Measurements from ENCODE around the gene SIRPB1.

SIRPB1 gene

DNA sequence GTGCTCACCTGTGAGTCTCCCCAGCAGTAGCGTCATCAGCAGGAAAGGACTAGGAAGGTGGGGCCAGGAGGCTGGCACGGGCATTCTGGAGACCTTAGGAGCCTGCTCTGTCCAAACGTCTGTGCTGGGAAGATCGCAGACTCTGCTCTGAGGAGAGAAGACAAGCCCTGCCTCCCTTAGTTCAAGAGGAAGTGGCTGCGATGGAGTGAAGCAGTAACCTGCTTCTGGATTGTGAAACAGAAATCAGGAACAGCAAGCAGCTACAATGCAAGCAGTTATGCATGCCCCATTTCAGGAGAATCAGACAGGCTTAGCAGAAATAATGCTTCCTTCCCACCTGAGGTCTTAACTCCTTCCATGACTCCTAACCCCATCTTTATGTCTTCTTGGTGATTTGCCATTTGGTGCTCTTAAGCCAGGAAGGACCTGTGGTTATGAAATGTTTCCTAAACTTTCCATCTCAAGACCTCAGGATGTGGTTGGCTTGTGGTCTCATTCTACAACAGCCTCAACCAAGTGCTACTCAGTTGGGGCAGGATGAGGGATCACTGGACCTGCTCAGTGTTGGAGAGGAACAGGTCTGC is at the start of gene SIRPB1:
Gene SIRPB1, minus strand, starts transcription at position 149 of the 584 bp plus-strand sequence. Its CDS starts 65 bp downstream, at position 84.
- DNase-seq (ENCODE audit: low read depth), result no peak
- TF ChIP-seq, protein P1, sequence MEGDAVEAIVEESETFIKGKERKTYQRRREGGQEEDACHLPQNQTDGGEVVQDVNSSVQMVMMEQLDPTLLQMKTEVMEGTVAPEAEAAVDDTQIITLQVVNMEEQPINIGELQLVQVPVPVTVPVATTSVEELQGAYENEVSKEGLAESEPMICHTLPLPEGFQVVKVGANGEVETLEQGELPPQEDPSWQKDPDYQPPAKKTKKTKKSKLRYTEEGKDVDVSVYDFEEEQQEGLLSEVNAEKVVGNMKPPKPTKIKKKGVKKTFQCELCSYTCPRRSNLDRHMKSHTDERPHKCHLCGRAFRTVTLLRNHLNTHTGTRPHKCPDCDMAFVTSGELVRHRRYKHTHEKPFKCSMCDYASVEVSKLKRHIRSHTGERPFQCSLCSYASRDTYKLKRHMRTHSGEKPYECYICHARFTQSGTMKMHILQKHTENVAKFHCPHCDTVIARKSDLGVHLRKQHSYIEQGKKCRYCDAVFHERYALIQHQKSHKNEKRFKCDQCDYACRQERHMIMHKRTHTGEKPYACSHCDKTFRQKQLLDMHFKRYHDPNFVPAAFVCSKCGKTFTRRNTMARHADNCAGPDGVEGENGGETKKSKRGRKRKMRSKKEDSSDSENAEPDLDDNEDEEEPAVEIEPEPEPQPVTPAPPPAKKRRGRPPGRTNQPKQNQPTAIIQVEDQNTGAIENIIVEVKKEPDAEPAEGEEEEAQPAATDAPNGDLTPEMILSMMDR (conservative IDR thresholded peaks at IDR 0.05; ENCODE audit: low read length), result no peak
- H3K4me3 ChIP-seq (ENCODE audit: low read length), result no peak within 1 kb of the TSS

GRCh38 chr20:1669304-1669703 is 49.5 kb upstream of the SIRPB1 start:
- DNase-seq (ENCODE audit: low read depth), result peak; percentile 16
- no peak overlapping the region for H3K4me3 ChIP-seq (ENCODE audit: low read length)
- TF ChIP-seq, protein P1 (conservative IDR thresholded peaks at IDR 0.05; ENCODE audit: low read length), result no peak

DNA sequence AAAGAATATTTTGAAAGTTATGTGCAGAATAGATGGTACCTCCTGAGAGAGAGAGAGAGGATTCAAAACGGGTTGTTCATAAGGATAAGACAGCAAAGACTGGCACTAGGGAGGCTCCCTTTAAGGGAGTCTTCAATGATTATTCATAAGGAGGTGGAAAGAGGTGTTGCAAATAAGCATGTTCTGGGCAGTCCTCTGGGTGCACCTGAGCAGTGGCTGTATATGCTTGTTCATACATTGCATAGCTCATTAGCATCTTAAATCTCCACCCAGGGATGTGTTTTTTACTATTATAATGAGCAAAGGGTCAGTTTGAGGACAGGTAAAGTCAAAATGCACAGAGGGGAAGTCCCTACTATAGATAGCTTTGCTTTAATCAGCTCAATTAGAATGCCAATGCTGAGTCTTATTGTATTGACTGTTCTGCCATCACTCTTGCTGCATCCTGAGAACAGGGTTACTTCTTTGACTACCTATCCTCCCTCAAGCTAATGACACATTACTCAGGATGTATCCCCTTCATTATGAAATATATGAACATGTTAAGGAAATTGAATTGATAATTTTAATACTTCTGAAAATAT is 47.8 kb upstream of the SIRPB1 start:
- no peak for DNase-seq (ENCODE audit: low read depth)
- TF ChIP-seq, protein P1 (conservative IDR thresholded peaks at IDR 0.05; ENCODE audit: low read length), result no peak
- no peak overlapping the region for H3K4me3 ChIP-seq (ENCODE audit: low read length)

GRCh38 chr20:1666802-1667201 is 47.0 kb upstream of the SIRPB1 start:
- DNase-seq (ENCODE audit: low read depth), result no peak
- H3K4me3 ChIP-seq (ENCODE audit: low read length), result no peak overlapping the region
- TF ChIP-seq, protein P1 (conservative IDR thresholded peaks at IDR 0.05; ENCODE audit: low read length), result no peak

- no peak overlapping the region for H3K4me3 ChIP-seq (ENCODE audit: low read length)
- TF ChIP-seq, protein P1 (conservative IDR thresholded peaks at IDR 0.05; ENCODE audit: low read length), result no peak
- no peak for DNase-seq (ENCODE audit: low read depth)
Measured at GRCh38 chr20:1665345-1665744, 45.5 kb upstream of the SIRPB1 start.

- no peak overlapping the region for H3K4me3 ChIP-seq (ENCODE audit: low read length)
- DNase-seq (ENCODE audit: low read depth), result no peak
- TF ChIP-seq, protein P1 (conservative IDR thresholded peaks at IDR 0.05; ENCODE audit: low read length), result no peak
Measured at GRCh38 chr20:1664911-1665310, 45.1 kb upstream of the SIRPB1 start.

GRCh38 chr20:1663917-1664316 is 44.1 kb upstream of the SIRPB1 start:
- no peak overlapping the region for H3K4me3 ChIP-seq (ENCODE audit: low read length)
- TF ChIP-seq, protein P1 (conservative IDR thresholded peaks at IDR 0.05; ENCODE audit: low read length), result no peak
- peak; percentile 7 for DNase-seq (ENCODE audit: low read depth)
